HG03095 (cell line): Measurements from ENCODE around the gene CXCL17.

Source experiments
- ATAC-seq: cut with Tn5 transposase; IDR thresholded peaks from one replicate; pipeline ENCODE4 v1.9.1; 2021; ENCODE audit warnings: moderate library complexity; ENCODE audit not compliant: unreplicated experiment

CXCL17 gene

DNA sequence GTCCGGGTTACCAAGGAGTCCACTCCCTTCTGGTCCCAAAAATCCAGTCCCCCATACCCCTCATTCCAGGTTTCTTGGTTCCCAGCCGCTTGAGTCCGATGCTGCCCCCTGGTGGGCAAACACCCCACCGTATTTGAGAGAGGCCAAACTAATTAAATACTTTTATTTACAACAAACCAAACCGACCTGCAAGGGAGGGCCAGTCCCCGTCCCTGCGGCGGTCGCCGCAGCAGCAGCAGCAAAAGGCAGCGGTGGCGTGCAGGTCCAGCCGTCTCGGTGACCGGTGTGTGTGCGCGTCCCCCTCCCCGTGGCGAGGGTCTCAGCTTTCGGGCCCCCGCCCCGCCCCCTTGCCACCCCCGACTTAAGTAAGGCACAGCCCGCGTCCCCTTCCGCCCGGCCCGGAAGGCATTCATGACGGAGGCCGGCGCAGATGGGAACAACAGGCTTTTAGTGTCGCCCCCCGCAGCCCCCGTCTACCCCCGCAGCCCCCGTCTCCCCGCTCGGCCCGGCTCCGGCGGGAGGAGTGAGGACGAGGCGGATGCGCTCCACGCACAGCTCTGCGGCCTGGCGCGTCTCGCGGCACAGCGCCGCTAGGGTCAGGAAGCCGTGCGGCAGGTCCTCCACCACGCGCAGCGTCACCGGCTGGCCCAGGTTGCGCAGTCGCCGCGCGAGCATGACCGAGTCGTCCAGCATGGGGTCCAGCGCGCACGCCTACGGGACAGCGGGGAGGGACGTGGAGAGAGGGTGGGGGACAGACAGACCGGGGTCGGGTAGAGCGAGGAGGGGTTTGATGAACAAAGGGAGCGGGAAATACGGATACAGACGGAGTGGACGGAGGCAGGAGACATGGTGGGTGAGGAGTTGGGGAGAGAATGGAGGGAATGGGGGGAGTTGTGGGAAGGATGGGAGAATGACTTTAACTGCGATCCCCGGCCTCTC lies 41.1 kb downstream of the CXCL17 start:
- no peak for ATAC-seq

DNA sequence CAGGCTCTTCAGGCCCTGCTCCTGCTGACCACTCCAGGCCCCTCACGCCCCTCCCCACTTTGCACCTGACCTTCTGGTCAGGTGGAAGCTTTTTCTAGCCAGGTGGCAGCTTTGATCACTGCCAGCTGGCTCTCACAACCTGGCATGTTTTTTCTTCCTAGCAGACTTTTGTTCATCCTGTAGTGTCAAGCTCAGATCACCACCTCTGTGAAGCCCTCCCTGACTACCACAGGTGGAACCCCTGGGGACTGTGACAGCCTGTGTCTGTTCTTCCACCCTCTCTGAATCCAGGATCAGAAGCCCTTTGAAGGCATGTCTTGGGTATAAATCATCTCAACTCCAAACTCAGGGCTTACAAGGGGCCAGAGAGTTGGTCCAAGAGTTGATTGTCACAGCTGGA lies 42.3 kb downstream of the CXCL17 start:
- no peak for ATAC-seq

DNA sequence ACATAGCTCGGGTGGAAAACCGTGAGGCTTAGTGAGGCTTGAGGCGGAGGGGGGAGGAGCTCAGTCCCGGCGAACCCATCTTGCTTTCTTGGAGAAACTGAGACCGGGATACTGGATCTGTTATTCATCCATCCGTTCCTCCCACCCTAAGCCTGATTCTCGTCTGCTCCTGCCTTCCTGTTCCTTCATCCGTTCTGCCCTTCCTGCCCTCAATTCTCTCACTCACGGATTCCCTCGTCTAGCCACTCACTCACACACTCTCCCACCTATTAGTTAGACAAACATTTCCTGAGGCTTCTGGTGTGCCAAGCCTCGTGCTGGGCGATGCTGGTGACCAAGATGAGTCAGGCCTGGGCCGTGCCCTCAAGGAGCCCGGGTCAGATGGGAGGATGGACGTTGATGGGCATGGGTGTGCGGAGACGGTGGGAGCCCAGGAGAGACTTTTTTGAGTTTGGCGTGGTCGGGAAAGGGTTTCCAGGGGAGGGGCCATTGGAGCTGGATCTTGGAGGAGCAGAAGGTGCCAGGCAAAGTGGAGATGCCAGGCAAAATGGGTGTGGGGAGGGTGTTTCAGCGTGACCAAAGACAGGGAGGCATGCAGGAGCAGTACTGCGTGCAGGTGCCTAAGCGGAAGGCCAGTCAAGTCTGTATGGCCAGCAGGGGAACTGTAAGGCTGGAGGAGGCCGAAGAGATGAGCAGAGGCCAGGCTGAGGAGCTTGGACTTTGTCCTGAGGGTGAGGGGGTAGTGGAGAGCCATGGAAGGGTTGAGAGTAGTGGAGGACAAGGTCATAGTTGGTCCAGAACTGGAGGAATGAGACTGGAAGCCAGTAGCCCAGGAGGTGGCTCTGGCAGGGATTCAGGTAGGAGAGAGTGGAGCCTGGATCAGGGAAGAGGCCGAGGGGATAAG lies 45.2 kb downstream of the CXCL17 start:
- no peak for ATAC-seq

DNA sequence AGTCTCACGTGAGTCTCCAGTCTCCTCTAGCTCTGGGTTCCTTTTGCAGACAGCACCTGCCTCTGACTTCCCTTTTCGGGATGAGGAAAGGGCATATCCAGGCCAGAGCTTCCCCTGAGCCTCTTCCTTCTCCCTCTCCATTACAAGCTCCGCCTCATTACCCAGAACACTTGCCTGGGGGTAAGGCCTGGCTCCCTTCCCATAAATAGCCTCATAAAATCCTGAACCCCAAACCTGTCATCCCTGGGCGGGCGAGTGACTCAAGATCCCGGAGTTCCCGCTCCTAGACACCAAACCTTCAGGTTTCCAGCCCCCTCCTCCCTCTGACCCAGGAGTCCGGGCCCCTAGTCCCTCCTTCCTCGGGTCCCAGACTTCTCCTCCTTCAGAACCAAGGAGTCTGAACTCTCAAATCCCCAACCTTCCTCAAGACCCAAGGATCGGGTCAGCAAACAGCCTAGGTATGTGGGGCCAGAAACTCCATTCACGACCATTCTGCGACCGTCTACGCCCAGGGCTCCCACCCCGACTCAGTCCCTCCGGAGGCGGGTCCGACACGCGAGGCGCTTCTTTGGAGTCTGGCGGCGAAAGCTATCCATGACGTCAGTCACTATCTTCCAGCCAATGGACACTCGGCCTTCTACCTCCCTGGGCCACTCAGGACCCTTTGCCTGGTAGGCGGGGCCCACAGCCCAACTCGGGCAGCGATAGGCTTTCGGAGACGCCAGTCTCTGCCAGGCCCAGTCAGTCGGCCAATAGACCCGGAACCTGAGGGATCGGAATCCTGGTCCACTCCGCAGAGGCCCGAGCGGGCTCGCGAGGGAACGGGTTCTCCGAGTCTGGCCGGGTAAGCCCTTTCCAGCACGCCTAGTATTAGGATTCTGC lies 46.1 kb downstream of the CXCL17 start:
- ATAC-seq: peak; percentile 86

DNA sequence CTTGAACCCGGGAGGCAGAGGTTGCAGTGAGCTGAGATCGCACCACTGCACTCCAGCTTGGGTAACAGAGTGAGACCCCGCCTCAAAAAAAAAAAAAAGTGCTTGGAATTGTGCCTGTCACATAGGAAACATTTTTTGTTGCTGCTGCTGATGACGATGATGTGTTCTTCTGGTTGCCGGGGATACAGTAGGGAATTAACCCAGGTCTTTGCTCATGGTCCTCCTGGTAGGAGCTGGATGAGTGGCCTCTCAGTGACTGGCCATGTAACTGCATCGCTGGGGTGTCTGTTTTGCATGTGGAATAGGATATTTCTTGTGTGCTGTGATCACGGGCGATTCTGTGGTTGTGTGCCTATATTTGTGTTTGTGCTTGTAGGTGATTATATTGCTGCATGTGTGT lies 48.0 kb downstream of the CXCL17 start:
- no peak for ATAC-seq

DNA sequence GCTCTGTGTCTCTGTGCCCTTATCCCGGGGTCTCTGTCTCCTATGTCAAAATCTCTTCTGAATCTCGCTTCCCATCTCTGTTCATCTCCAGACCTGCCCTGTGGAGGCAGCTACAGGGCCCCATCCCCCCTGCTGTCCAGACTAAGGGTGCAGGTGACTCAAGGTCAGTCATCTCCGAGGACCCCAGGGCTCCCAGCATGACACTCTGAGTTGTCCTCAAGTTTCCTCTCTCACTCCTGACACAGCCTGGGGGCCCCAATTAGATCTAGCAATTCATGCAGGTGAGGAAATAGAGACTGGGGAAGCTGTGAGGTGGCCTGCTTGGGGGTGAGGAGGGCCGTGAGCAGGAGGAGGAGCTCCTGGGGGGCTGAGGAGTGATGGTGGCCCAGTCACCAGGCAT lies 50.6 kb downstream of the CXCL17 start:
- ATAC-seq: no peak

DNA sequence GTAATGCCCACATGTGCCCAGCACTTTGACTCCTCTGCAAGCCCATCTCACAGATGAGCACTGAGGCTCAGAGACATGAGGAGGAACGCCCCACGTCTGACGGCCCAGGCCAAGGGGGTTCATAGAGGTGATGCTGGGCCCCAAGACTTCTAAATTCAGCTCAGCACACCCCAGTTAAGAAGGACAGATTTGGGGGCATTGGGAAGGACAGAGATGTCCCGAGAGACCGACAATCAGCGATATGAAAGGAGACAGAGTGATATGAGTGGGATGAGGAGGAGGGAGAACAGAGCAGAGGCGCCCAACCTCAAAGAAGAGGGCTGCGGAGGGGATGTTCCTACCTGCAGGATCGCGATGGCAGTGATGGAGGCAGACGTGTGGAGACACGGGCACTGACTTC lies 52.8 kb downstream of the CXCL17 start, which contains the start of gene CNFN:
Gene CNFN (minus strand): TSS at position 399 of the 400 bp plus-strand sequence. CDS start 1,260 bp downstream, outside the sequence.
- no peak for ATAC-seq

DNA sequence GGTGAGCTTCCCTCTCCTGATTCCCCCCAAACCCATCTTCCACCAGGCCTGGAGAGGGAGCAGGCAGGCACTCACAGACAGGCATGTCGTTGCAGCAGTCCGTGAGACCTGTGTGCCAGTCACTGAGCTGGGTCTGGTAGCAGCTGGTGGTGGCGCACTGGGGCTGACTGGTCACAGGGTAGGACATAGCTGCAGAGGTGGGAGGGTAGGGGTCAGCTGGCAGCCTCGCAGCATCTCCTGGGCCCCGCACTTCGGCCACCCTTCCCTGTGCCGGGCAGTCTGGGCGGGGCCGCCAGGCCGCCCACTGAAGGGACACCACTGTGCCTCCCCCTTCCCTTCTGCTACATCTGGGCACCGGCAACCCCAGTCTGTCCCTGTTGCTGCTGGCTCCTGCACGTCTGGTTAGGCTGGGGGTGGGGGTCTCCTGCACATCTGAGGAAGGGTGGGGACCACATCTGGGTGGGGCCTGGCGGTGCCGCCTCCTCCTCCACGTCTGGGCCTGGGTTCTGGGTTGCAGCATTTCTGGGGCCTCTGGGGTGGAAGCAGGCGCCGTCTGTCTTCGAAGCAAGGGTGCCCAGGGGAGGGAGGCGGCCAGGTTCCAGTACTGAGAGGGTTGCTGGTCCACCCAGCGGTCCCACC lies 53.8 kb downstream of the CXCL17 start:
- no peak for ATAC-seq

DNA sequence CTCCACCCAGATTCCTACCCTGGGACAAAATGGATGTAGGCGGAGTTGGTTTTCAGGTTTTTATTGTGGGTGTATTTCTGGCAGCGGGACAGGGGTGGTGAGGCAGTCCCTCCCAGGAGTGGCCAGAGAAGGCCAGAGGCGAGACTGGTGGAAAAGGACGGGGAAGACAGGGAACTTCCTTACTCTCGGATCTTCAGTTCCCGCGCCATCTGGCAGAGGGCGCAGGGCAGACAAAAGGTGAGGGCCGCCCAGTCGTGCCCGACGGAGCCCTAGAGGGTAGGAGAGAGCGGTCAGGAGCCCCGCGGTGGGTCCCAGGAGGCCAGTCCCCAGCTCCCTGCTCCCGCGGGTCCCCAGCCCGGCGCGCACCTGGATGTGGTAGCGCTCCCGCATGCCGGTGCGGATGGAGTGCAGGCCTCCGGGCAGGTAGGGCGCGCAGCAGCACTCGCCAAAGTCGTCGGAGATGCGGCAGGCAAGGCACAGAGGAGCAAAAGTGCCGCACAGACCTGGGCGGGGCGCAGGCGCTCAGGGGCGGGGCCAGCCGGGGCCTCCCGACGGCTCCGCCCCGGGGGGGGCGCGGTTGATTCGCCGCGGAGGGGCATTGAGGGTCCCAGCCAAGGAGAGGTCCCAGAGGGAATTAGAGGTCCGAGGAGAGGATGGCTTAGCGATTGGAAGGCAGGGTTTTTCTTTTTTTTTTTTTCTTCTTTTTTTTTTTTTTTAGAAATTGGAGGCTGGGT lies 55.6 kb downstream of the CXCL17 start:
- ATAC-seq: no peak

DNA sequence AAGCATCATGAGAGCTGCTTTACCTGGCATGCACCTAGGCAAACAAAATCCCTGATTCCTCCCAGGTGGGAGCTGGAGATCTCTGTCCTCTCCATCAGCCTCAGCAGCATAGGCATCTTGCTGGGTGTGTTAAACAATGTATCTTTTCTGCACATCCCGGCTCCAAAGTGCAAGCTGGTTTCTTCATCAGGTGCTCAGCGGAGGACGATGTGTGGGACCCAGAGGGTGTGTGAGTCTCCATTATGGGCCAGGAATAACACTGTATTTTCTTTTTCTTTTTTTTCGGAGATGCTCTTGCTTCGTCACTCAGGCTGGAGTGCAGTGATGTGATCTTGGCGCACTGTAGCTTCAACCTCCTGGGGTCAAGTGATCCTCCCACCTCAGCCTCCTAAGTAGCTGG lies 62.6 kb downstream of the CXCL17 start:
- ATAC-seq: no peak
